Measurements from ENCODE around the gene SRPK3.

GRCh38 chrX:153831429-153832150, 50.7 kb downstream of the SRPK3 start:
- TF ChIP-seq CTCF (IDR thresholded peaks at IDR 0.05; ENCODE audit: poor library complexity, severe bottlenecking): no peak
- no peak for TF ChIP-seq EZH2 (IDR thresholded peaks at IDR 0.05; ENCODE audit: borderline replicate concordance, insufficient read depth, low read length, poor library complexity, severe bottlenecking)
- TF ChIP-seq SMC3 (conservative IDR thresholded peaks at IDR 0.05; ENCODE audit: poor library complexity): no peak
- no peak for TF ChIP-seq TAF1 (IDR thresholded peaks at IDR 0.05; ENCODE audit: low read depth)
- no peak for TF ChIP-seq POLR2AphosphoS5 (IDR thresholded peaks at IDR 0.05)
- no peak for TF ChIP-seq REST (IDR thresholded peaks at IDR 0.05; ENCODE audit: borderline replicate concordance)
